NCI-H526 (cell line): ENCODE data around the gene DCXR.
A peak's percentile ranks its signal among the peaks of the same experiment; 100 is the strongest.

Source experiments
- DNase-seq, 2 experiments: peaks; one replicate each; lab custom pipeline; 2025; lab: John Stamatoyannopoulos, UW

The DCXR gene

DNA sequence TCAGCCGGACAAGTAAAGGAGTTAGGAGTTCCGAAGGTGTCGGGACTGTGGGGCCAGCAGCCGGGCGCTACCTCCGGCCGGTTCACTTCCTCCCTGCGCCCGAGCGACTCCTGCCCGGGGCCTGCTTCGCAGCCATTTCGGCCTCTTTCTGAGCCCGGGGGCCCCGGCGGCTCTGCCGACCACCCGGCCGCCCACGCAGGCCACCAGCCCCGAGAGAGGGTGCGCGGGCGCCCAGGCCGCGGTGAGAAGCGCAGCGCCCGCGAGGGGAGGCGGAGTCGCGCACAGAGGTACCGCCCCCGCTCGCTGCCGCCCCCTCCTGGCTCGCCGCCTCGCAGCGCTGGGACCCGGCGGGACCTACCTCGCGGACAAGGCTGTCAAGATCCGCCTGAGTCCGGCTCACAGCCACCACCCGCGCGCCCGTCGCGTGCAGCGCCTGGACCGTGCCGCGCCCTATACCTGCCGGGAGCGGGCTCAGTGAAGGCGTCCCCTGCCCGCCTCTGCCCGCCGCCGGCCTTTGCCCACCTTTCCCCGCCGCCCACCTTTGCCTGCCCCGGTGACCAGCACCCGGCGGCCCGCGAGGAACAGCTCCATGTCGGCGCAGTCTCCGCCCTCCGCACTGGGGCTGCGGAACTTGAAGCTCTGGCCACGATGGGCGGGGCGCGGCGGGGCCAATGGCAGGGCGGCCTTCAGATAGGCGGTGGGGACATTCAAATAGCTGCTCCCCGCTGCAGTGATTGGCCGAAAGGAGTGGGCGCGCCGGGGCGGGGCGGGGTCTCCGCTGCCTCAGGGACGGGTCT, at the start of gene DCXR:
Gene DCXR (minus strand): TSS at position 606 of the 797 bp plus-strand sequence. CDS start 15 bp downstream, at position 591.
- DNase-seq = peak; percentile 94 to 99

DNA sequence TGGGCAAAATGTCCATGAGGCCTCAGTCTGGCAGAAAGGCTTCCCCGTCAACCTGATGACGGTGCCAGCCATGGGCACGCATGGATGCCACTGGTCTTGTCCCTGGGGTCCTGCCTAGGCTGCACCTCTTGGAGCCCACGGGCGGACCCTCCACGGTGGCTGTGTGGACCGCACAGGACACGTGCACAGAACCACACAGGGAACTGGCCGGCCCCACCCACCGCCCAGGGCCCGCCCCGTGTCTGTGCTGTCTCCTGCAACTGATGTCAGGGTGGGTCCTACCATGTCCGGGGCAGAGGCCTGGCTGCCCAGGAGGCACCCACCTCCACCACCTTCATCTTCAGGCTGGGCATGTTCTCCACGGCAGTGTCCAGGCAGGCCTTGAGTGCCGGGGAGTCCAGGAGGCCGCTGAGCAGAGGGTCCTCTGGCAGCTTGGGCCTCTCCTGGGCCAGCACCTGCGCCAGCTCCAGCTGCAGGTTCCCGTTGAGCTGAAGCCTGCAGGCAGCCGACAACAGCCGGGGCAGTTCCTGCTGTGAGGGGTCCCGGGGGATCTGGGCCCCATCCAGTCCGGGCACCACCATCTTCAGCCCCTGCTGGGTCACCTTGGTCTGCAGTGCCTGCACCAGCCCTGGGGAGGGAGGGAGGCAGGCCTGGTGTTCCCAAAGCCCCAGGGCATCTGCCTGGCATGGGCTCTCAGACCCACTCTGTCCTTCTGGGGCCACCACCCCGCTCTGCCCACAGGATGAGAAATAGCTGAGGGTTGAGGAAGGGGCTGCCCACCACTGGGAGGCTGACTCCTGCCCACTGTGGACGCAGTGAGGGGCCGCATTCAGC, 48.7 kb upstream of the DCXR start:
- no peak for DNase-seq

DNA sequence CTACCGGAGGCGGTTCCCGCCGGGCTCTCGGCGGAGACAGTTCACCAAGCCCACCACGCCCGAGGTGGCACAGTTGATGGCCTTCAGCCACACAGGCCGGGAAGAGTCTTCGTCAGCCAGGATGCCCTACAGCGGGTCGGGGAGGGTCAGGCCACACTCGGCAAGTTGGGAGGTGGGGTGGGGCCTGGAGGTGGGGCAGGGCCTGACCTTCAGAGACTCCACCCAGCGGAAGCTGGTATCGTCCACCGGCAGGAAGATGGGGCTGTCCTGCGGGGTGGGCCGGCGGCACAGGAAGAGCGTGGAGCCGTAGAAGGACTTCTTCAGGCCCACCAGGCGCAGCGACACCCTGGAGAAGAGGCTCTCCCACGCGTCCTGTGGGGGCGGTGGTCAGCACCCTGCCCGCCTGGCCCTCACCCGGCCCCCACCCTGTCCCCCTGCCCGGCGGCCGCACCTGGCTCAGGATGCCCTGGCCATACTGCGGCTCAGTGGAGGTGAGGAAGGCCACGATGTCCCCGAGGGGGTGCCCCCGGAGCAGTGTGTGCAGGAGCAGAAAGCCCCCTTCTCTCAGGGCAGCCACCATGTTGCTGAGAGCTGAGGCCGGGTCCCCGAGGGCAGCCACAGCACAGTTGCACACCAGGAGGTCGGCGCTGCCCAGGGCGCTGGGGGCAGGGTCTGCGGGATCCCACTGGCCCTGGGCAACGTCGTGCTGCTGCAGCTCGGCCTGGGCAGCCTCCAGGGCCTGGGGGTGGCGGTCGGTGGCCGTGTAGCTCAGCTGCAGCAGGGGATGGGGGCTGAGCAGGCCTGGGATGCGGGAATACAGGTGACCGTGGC, 47.7 kb upstream of the DCXR start:
- DNase-seq = no peak

DNA sequence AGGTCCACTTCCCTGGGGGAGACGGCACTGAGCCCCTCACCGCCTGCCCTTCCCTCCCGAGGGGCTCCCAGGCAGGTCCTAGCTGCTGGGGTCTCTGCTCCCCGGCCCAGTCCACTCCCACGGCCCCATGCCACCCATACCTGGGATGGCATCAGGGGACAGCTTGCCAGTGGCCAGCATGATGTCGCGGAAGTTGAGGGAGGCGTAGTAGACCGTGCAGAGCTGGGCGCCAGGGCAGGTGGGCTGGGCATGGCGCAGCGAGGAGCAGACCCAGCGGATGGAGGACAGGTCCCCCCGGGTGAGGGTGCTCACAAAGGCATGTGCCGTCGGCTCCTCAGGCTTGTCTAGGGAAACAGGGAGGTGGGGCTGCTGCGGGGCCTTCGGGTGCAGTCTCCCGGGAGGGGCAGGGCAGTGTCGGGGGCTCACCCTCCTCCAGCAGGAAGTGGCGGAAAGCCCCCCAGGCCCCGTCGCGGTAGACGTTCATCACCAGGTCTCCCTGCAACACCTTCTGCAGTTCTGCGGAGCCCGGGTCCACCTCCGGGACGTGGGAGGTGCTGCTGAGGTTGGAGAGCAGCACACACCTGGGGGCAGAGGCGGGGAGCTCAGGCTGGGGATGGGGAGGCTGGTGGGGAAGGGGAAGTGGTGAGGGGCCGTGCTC, 47.0 kb upstream of the DCXR start:
- no peak for DNase-seq

DNA sequence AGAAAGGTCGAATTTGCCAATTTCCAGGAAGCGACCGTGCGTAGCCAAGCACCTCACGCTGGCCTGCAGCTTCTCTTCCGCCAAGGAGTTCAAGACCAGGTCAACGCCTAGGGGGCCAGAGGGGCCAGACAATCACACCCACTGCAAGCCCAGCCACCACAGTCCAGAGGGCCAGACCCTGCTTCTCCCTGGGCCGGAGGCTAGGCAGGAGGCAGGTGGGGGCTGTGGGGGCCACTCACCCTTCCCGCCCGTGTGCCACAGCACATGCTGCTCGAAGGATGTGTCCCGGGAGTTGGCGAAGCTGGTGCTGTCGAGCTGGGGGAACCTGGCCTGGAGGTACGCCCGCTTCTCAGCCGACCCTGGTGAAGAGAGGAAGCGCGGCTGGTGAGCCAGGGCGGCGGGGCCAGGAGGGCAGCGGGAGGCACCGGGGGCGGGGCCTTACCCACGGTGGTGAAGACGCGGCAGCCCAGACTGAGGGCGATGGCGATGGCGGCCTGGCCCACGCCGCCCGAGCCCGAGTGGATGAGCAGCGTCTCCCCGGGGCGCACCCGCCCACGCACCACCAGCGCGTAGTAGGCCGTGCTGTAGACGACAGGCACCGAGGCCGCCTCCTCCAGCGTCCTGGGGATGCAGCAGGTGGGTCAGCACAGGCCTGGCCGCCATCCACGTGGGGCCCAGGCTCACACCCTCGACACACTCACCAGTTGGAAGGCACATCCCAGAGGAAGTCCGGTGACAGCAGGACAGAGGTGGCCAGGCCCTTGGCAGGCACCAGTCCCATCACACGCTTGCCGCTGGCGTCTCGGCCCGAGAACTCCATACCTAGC, 46.2 kb upstream of the DCXR start:
- no peak for DNase-seq

DNA sequence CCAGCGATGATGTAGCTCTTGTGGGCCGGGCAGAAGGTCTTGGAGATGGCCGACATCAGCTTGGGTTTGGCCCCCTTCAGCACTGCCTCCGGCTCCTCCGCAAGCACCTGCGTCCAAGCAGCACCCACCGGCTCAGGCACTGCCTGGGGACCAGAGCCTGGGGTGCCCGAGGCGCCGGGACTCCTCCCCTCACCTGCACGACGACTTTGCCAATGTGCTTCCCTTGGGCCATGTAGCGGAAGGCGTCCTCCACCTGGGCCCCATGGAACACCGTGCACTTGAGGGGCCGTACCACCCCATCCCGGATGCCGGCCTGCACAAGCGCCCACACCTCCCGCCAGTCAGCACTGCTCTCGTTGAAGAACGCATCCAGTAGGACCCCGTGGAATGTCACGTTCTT, 45.5 kb upstream of the DCXR start:
- DNase-seq = no peak

DNA sequence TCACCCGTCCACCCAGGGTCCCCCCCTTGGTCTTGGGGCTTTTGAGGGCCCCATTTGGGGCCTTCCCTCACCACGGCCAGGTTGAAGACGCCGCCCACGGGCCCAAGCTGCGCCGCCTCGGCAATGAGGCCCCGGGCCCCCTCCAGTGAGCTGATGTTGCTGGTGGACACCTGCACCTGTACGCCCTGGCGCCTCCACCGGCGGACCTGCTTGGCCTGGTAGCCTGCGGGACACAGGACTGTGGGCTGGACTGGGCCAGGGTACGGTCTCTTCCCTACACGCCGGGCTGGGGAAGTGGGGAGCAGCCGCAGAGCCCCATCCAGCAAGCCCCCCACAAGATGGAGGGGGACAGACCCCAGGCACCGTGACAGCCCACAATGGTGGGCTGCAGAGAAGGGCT, 45.0 kb upstream of the DCXR start:
- DNase-seq = no peak

DNA sequence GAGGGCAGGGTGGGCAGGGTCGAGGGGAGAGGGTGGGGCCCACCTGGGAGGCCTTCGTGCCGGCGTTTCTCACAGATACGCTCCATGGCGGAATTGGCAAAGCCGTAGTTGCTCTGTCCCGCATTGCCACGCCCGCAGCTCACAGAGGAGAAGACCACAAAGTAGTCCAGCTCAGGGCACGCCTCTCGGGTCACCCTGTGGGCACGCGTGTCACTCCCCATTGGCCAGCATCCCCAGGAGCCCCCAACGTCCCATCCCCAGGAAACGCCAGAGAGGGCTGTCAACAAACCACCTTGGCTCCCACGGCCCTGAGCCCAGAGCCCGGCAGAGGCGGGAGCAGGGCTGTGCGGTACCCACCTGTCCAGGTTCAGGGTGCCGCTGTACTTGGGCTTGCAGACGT, 44.5 kb upstream of the DCXR start:
- DNase-seq = no peak

DNA sequence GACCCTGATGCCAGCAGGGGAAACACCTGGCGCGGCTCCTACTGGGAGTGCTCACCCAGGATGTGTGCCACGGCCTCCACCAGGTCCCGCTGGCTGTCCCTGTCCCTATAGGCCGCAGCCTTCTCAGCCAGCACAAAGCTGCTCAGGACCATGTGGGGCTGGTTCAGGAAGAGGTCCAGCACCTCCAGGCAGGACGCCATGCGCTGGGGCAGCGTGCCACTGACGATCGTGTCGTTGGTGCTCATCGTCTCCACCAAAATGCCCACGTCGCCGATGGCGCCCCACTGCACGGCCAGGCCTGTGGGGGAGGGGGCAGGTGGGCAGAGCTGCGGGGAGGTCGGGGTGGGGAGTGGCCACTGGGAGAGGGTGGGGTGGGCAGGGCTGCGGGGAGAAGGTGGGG, 44.0 kb upstream of the DCXR start:
- no peak for DNase-seq

DNA sequence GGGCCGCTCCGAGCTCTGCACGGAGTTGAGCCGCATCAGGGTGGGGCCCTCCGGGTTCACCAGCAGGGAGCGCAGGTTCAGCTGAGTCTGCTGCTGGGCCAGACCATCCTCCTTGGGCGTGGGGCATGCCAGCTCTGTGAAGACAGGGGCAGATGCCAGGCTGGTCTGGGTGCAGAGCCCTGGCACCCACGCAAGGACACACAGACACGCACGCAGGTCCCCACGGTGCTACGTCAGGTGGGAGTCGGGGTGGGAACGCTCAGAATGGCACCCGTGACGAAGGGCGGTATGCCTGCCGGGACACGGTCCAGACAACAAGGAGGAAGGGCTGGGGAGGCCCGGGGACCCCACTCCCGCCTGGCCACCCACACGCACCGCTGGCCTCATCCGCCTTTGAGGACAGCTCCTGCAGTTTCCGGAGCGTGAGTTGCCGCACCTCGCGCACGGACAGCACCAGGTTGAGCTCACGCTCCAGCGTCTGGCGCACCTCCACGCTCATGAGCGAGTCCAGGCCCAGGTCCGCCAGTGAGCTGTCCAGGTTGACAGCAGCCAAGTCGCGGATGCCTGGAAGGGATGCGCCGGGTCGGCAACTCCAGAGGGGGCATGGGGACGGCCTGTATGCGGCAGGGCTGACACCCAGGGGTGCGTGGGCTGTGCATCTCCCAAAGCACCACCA, 43.4 kb upstream of the DCXR start:
- no peak for DNase-seq

DNA sequence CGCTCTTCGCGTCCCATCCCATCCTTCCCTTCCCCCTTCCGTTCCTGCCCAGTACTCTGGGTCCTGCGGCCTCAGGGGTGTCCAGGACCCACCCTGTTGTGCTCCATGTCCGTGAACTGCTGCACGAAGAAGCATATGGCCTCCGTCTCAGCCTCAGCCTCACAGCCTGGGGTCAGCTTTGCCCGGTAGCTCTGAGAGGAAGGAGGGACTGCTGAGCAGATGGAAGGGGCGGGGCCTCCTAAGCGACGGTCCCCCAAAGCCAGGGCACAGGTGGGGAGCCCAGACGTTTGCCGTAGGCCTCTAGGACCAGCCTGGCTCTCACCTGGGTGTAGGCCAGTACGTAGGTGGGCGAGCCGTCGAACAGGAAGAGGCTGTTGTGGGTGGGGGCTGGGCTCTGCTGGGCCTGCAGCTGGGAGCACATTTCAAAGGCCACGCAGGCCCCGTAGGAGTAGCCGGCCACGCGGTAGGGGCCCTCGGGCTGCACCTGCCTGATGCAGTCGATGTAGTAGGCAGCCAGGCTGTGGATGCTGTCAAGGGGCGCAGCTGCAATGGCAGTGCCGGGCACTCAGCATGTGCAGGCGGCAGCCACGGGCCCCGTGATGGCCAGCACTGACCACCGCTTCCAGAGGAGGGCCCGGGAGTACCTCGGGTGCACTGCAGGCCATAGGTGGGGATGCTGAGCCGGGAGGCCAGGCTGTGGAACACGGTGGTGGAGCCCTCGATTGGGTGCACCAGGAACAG, 42.7 kb upstream of the DCXR start:
- DNase-seq = no peak

DNA sequence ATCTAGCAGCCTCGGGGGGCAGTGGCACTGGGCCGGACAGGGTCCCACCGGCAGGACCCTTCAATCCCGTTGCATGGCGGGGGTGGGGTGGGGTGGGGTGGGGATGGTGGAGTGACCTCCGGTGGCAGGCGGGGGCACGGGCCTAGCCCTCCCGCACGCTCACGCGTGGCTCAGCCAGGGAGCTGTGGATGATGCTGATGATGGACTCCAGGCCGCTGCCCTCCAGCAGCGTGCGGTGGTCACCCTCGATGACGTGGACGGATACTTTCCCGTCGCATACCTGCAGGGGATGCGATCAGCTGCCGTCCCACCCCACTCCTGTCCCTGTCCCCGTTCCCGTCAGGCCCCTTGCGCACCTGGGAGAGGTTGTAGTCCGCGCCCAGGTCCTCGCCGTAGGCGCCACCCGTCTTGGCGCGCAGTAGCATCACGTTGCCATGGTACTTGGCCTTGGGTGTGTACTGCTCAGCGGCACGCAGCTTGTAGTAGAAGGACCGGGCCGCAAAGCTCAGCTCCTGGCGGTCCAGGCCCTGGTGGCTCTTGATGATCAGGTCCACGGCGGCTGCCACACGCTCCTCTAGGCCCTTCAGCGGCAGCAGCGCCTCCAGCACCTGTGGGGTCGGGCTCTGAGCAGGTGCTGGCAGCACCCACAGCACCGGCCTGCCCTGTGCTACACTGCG, 41.6 kb upstream of the DCXR start:
- no peak for DNase-seq

DNA sequence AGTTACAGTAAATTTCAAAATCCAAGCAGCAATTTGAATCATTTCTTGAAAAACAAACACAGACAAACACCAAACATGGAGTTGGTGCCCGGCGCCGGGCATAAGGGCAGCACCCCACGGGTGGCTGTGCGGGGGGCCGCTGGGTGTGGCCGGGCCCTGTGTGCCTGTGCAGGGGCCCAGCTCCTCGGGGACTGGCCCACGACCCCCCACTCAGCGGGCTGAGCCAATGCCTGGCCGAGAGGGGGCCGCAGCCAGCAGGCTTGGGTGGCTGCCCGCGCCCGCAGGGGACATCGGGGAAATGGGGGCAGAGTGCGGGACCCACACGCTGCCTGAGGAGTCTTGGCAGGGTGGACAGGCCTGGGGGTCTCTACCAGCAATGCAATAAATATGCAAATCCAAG, 40.9 kb upstream of the DCXR start:
- DNase-seq = no peak

DNA sequence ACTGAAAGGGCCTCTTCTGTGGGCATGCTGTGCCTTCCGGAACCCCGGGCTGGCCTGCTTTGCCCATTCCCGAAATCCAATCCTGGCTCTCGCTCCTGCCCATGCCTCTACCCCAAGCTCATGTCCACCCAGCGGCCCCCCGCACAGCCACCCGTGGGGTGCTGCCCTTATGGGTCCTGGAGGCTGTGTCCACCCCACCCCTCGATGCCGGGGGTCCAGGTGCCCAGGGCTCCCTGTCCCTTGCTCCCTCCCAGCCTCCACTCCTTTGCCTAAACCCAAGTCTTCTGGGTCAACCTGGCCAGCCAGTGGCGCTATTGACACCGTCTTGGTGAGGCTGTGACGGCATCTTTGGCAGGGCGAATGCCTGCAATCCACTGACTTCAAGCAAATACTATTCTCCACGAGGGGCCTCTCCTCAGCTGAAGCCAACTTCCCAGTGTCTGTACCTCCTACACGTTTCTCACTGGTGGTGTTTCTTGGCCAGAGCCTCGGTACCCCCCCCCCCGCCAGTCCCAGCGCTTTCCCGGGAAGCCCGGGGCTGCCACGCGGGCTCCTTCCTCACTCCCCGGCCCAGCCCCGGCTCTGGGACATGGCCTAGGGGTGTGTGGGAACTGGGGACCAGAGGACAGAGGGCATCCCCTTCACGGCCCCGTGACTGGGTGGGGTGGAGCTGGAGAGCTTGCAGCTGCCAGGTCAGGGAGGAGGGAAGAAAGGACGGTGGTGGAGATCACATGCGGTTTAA, 40.3 kb upstream of the DCXR start:
- DNase-seq = no peak

DNA sequence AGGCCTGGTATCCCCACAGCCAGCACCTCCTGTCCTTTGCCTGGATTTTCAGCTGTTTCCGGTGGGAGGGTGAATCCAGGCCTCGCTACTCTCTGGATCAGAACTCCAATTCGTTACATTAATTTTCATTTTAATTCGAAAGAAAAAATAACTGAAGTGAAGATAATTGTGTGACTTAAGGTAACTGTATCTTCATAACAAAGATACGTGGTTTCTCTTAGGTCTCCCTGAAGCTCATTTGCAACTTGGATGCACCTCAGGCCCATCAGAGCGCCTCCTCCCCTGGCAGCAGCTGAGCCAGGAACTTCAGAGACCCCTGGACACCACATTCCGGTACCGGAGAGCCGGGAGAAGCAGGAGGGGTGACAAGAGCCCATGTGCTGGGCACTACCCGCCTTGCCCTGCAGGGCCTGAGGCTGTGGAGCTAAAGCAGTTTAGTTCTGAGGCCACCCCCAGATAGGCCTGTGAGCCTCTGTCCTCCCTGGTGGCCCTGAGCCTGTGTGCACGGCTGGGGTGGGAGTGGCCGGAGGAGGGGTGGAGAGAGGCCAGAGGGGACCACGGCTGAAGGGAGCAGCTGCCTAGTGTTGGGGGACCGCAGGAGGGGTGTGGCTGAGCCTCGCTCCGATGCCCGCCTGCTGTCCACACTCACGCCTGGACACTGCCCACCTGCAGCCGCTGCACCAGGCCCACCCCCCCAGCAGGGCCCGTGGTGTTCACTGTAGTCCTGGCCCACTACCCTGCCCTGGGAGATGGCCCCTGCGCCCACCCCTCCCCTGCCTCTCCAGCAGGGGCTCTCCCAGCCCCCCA, 39.5 kb upstream of the DCXR start:
- DNase-seq = no peak

DNA sequence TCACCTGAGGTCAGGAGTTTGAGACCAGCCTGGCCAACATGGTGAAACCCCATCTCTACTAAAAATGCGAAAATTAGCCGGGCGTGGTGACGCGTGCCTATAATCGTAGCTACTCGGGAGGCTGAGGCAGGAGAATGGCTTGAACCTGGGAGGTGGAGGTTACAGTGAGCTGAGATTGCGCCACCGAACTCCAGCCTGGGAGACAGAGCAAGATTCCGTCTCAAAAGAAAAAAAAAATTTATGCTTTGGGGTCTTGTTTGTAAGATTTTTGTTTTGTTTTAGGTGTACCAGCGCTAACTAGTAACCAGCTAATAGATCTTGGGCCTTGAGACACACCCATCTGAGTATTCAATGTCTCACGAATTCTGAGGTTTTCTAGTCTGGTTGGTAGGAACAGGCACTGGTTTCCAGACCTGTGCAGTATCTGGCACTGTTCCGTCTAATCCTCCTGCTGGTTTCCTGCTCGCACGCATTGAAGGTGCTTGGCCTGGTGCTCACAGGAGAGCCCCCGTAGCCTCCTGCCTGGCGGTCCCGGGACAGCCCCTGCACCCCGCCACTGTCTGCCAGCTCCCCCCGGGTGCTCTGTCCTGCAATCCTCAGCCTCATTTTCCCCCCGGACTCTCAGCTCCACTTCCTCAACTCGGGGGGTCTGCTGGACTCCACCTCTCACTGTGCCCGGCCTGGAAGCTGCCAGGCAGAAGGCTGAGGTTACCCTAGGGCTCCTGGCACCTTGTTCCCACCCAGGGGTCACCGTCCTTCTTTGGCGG, 38.7 kb upstream of the DCXR start:
- no peak for DNase-seq

DNA sequence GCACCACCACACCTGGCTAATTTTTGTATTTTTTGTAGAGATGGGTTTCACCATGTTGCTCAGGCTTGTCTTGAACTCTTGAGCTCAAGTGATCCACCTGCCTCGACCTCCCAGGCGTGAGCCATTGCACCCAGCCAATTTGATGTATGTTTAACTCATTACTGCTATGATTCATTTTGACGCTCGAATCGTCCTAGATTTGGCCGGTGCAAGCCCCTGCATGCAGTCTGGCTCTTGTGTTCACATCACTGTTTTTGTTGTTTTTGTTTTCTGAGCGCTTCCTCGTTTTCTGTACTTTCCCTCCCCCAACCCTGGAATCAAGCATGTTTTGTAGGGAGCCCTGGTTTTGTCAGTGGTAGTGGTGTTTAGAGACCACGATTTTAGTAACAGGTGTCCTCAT, 35.9 kb upstream of the DCXR start:
- DNase-seq = no peak
